Measurements from ENCODE around the gene OSBPL2.

OSBPL2 gene

DNA sequence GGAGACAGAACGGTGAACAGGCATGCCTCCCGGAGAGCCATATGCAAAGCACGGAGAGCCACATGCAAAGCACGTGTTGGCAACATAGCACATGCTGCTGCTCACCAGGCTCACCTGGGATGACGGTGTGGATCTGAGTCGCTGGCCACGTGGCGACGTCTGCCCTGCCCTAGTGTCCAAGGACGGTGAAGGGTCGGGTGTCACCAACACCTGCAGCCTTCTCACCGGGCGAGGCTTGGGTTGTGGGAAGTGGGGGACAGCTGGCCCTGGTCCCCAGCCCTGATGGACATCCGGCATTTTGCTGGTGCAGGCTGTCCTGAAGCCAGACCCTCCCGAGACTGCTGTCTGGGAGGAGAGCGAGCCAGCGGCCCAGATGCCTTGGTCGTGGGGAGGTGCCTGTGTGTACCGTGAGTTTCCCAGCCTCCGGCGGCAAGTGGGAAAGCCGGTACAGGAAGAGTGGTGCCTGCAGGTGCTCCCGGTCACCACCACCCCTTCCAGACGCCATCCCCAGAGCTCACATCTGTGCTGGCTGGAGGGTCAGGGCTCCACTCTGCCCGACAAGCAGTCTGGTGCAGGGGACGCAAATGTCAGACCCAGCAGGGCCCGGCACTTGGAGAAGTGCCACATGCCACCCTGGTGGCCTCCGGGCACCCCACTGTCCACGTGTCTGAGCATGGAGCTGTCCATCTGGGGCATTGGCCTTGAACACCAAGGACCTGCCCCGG, 58.6 kb downstream of the OSBPL2 start:
- DNase-seq: no peak

GRCh38 chr20:62297449-62298227, 59.3 kb downstream of the OSBPL2 start:
- no peak for DNase-seq

- DNase-seq: no peak
These were observed 60.4 kb downstream of the OSBPL2 start for GRCh38 chr20:62298577-62299249.

DNA sequence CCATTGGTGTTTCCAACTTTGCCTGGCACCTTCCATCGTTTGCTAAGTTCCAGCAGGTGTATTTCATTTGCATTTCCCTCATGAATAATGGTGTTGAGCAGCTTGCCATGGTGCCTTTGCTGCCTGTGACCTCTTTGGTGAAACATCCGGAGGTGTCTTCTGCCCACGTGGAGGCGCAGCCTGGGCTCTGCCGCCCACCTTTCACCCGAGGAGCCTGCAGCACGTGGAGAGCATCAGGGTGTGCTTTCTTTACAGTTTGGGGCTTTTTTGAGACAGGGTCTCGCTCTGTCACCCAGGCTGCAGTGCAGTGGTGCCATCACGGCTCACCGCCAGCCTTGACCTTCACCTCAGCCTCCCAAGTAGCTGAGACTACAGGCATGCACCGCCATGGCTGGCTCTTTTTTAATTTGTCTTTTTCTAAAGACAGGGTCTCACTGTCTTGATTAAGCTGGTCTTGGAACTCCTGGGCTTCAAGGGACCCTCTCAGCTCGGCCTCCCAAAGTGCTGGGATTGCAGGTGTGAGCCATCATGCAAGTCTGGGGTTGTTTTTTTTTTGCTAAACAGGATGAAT, 61.4 kb downstream of the OSBPL2 start:
- peak in 4 of 56 donors; percentile 12 to 25 (median 14) for DNase-seq

DNA sequence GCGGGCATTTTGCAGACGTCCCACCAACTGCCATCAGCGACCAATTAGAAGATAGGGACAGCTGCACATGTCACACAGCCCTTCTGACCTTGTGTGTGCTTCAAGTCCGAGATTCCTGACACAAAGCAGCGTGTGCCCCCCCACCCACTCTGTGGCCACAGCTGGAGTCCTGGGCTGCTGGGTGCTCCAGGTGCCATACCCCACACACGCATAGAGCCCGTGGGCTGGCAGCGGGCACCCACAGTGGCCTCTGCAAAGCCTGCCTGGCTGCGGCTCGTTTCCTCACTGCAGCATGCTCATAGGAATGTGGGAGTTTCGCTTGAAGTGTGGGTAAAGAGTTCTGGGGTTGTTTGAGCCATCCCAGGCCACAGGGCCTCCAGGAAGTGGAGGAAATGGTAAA, 62.0 kb downstream of the OSBPL2 start:
- DNase-seq: no peak

- no peak for DNase-seq
These were observed 62.9 kb downstream of the OSBPL2 start for GRCh38 chr20:62301111-62301668.

DNA sequence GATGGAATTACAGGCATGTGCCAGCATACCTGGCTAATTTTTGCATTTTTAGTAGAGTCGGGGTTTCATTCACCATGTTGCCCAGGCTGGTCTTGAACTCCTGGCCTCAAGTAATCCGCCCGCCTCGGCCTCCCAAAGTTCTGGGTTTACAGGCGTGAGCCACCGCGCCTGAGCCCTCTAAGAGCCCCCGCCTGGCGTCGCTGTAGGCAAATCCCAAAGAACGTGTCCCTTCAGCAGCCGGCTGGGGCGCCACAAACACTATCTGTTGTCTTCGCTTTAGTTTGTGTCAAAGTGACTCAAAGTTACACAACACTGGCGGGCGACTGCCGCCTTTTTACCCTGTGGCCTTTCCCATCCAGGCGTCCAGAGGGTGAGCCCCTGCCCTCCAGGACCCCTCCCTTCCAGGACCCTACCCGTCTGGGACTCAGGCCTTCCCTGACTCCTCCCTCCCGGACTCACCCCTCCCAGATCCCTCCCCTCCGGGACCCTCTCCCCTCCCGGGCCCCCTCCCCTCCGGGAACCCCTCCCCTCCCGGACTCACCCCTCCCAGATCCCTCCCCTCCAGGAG, 63.5 kb downstream of the OSBPL2 start:
- DNase-seq: peak; percentile 25 to 93 (median 69)

- DNase-seq: peak; percentile 65 to 98 (median 93)
These were observed 64.2 kb downstream of the OSBPL2 start, which contains the start of gene ADRM1 for GRCh38 chr20:62302341-62303061. TSS of gene ADRM1 (plus strand) at chr20:62302997. CDS start at chr20:62303569, 572 bp downstream.

GRCh38 chr20:62303062-62303339, 64.7 kb downstream of the OSBPL2 start:
- DNase-seq: no peak

GRCh38 chr20:62303340-62304226, 65.3 kb downstream of the OSBPL2 start:
- DNase-seq: peak in 2 of 56 donors; percentile 15 to 37

- DNase-seq: no peak
These were observed 66.2 kb downstream of the OSBPL2 start for GRCh38 chr20:62304331-62305148.

- no peak for DNase-seq
These were observed 66.9 kb downstream of the OSBPL2 start for GRCh38 chr20:62305149-62305764.

- no peak for DNase-seq
These were observed 67.6 kb downstream of the OSBPL2 start for GRCh38 chr20:62305765-62306413.

DNA sequence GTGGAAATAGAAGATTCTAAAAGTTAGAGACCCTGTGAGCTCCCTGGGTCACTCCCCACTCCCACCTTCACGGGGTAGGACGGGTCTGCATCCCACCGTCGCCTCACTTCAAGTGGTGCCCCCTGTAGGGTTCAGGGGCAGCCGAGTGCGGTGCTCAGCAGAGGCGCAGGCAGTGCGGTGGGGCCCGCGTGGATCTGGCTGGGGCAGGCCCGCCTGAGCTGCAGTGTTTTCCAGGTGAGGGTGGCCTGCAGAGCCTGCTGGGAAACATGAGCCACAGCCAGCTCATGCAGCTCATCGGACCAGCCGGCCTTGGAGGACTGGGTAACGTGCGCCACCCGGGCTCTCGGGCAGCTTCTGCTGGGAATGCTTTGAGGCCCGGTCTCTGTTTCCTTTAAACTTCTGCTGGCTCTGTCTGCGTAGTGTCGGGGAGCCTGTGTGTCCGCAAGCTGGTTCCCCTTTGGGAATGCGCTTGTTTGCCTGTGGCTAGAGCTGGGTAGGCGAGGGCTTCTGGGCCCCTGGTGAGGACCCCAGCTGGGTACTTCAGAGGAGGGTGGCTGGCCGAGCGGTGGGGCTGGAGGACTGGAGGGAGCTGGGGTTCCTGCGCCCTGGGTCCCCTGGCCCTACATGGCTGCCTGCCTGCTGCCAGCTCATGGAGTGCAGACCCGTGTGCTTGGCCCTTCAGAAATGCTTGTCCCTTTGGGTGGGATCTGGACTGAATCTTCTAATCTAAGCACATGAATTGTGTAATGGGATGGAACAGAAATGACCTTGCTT, 68.3 kb downstream of the OSBPL2 start:
- no peak for DNase-seq

DNA sequence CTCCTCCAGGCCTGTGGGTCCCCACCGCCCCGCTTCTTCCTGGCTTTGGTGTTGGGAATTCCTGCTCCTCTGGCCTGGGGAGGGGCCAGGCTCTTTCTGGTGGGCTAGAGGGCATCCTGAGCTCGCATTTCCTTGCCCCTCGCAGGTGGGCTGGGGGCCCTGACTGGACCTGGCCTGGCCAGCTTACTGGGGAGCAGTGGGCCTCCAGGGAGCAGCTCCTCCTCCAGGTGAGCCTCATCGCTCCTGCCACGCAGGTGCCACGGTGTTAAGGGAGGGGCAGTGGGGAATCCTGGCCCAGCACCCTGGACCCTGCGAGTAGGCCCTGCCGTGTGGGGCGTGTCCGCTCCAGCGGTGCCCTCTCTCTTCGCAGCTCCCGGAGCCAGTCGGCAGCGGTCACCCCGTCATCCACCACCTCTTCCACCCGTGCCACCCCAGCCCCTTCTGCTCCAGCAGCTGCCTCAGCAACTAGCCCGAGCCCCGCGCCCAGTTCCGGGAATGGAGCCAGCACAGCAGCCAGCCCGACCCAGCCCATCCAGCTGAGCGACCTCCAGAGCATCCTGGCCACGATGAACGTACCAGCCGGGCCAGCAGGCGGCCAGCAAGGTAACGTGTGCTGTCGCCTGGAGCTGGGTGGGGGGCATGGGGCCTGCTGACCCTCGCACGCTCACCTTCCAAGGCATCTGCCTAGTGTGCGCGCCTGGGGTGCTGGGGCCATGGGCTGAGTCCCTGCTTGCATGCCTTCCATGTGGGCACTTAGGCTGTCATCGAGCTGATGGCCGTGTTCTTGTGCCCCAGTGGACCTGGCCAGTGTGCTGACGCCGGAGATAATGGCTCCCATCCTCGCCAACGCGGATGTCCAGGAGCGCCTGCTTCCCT, 69.1 kb downstream of the OSBPL2 start:
- no peak for DNase-seq

All from nucleus accumbens (tissue), 56 donors.